Hepatocyte (in vitro differentiated cells): ENCODE data around the gene DNAH6.

Experiments used
- EZH2phosphoT487 ChIP-seq: fragments of 200-600 bp; sonication (generic); IDR thresholded peaks from one replicate; pipeline ENCODE4 v1.6.1; 2018; ENCODE audit warnings: antibody characterized with exemption, mild to moderate bottlenecking, low read depth, moderate library complexity; ENCODE audit not compliant: unreplicated experiment, severe bottlenecking
- TF ChIP-seq, protein P1 (sequence below): fragments of 200-600 bp; sonication (generic); IDR thresholded peaks from 2 replicates; pipeline ENCODE4 v1.5.1; 2016; ENCODE audit warnings: antibody characterized with exemption, mild to moderate bottlenecking; ENCODE audit not compliant: poor library complexity

DNA sequence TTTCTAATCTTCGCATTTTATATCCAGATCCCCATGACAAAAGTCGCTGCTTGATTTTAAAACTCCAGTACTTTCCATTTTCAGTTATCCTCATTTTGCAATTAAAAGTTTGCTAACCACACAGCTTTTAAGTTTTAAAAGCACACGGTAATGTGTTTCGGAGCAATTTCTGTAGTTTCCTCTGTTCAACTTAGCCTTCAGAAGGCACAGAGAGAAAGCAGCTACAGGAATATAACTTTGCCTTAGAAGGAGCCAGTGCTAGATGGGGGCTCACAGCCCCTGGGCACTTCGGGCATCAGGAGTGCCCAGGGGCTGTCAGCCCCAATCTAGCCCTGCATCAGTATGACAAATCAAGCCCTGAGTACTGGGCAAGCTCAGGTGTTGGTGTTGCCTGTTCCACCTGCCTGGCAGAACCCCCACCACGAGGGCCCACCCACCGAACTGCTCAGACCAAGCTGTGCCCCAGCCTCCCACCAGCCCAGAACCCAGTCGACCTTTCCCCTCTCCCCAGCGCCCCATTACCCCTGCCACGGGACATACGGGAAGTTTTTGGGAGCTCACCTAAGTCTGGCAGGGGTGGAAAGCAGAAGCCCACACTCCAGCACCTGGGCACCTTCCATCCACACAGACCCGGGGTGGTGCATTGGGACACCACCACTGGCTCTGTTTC is 317.3 kb downstream of the DNAH6 start:
- TF ChIP-seq, protein P1, sequence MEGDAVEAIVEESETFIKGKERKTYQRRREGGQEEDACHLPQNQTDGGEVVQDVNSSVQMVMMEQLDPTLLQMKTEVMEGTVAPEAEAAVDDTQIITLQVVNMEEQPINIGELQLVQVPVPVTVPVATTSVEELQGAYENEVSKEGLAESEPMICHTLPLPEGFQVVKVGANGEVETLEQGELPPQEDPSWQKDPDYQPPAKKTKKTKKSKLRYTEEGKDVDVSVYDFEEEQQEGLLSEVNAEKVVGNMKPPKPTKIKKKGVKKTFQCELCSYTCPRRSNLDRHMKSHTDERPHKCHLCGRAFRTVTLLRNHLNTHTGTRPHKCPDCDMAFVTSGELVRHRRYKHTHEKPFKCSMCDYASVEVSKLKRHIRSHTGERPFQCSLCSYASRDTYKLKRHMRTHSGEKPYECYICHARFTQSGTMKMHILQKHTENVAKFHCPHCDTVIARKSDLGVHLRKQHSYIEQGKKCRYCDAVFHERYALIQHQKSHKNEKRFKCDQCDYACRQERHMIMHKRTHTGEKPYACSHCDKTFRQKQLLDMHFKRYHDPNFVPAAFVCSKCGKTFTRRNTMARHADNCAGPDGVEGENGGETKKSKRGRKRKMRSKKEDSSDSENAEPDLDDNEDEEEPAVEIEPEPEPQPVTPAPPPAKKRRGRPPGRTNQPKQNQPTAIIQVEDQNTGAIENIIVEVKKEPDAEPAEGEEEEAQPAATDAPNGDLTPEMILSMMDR, result no peak
- no peak for TF ChIP-seq EZH2phosphoT487
